Measurements from ENCODE around the gene PPP2R2B. TPM values are rescaled to one million over a fixed set of nuclear protein-coding genes. Genes with fewer than 3 reads are reported as not detected.

The PPP2R2B gene
- total RNA-seq, 1 experiment from 2014 or later, result not detected

GRCh38 chr5:146582051-146582596 lies 296.4 kb downstream of the PPP2R2B start:
- Histone ChIP-seq H3K36me3 (ENCODE audit: insufficient read depth, low read length, poor library complexity, severe bottlenecking) (no peaks in the 10 kb centered on the region), H3K27ac (ENCODE audit: low read depth, low read length, poor library complexity, severe bottlenecking) (no peak overlapping the region), H3K4me1 (ENCODE audit: insufficient read depth, low read length, poor library complexity, severe bottlenecking) (no peaks in the 10 kb centered on the region), H3K4me3 (ENCODE audit: low read depth, low read length, poor library complexity, severe bottlenecking) (no peak overlapping the region), H3K27me3 (replicated peaks; ENCODE audit: insufficient read depth, low read depth, low read length, poor library complexity) (peaks cover 56% of the 10 kb centered on the region), H3K9me3 (ENCODE audit: low read depth, low read length, poor library complexity, severe bottlenecking) (no peaks in the 10 kb centered on the region)
- POLR2A ChIA-PET (ENCODE audit: low non-redundant PET), result no interaction called here
- TF ChIP-seq EZH2 (IDR thresholded peaks at IDR 0.05; ENCODE audit: borderline replicate concordance, low read depth, low read length, poor library complexity, severe bottlenecking), result no peak
- no peak for TF ChIP-seq CTCF (conservative IDR thresholded peaks at IDR 0.05; ENCODE audit: low read depth, low read length)
- no TSS peak for BruUV-seq (replicated peaks)
- CTCF ChIA-PET, result no interaction called here
- DNase-seq (ENCODE audit: low spot score), result no peak
- intact Hi-C loops (cut with micrococcal nuclease; ENCODE audit: unreplicated experiment), result no loop called here

GRCh38 chr5:146580237-146580636 lies 298.3 kb downstream of the PPP2R2B start:
- H3K27ac ChIP-seq (ENCODE audit: low read depth, low read length, poor library complexity, severe bottlenecking), result no peak overlapping the region
- no peaks in the 10 kb centered on the region for H3K4me1 ChIP-seq (ENCODE audit: insufficient read depth, low read length, poor library complexity, severe bottlenecking)
- peaks cover 58% of the 10 kb centered on the region for H3K27me3 ChIP-seq (replicated peaks; ENCODE audit: insufficient read depth, low read depth, low read length, poor library complexity)
- DNase-seq (ENCODE audit: low spot score), result no peak
- H3K9me3 ChIP-seq (ENCODE audit: low read depth, low read length, poor library complexity, severe bottlenecking), result no peaks in the 10 kb centered on the region
- no TSS peak for BruUV-seq (replicated peaks)
- TF ChIP-seq CTCF (conservative IDR thresholded peaks at IDR 0.05; ENCODE audit: low read depth, low read length), result no peak
- no peak for TF ChIP-seq EZH2 (IDR thresholded peaks at IDR 0.05; ENCODE audit: borderline replicate concordance, low read depth, low read length, poor library complexity, severe bottlenecking)
- POLR2A ChIA-PET (ENCODE audit: low non-redundant PET), result no interaction called here
- CTCF ChIA-PET, result no interaction called here
- no peaks in the 10 kb centered on the region for H3K36me3 ChIP-seq (ENCODE audit: insufficient read depth, low read length, poor library complexity, severe bottlenecking)
- no peak overlapping the region for H3K4me3 ChIP-seq (ENCODE audit: low read depth, low read length, poor library complexity, severe bottlenecking)
- intact Hi-C loops (cut with micrococcal nuclease; ENCODE audit: unreplicated experiment), result no loop called here

- TF ChIP-seq EZH2 (IDR thresholded peaks at IDR 0.05; ENCODE audit: borderline replicate concordance, low read depth, low read length, poor library complexity, severe bottlenecking) (no peak), CTCF (conservative IDR thresholded peaks at IDR 0.05; ENCODE audit: low read depth, low read length) (no peak)
- Histone ChIP-seq H3K4me1 (ENCODE audit: insufficient read depth, low read length, poor library complexity, severe bottlenecking) (no peaks in the 10 kb centered on the region), H3K36me3 (ENCODE audit: insufficient read depth, low read length, poor library complexity, severe bottlenecking) (no peaks in the 10 kb centered on the region), H3K27me3 (replicated peaks; ENCODE audit: insufficient read depth, low read depth, low read length, poor library complexity) (peaks cover 26% of the 10 kb centered on the region), H3K4me3 (ENCODE audit: low read depth, low read length, poor library complexity, severe bottlenecking) (no peak overlapping the region), H3K9me3 (ENCODE audit: low read depth, low read length, poor library complexity, severe bottlenecking) (no peaks in the 10 kb centered on the region), H3K27ac (ENCODE audit: low read depth, low read length, poor library complexity, severe bottlenecking) (no peak overlapping the region)
- ChIA-PET POLR2A (ENCODE audit: low non-redundant PET) (no interaction called here), CTCF (no interaction called here)
- no TSS peak for BruUV-seq (replicated peaks)
- intact Hi-C loops (cut with micrococcal nuclease; ENCODE audit: unreplicated experiment), result no loop called here
- DNase-seq (ENCODE audit: low spot score), result no peak
Observed at GRCh38 chr5:146574713-146575112, 303.8 kb downstream of the PPP2R2B start.
